ENCODE data around the gene DPP10.

The DPP10 gene

DNA sequence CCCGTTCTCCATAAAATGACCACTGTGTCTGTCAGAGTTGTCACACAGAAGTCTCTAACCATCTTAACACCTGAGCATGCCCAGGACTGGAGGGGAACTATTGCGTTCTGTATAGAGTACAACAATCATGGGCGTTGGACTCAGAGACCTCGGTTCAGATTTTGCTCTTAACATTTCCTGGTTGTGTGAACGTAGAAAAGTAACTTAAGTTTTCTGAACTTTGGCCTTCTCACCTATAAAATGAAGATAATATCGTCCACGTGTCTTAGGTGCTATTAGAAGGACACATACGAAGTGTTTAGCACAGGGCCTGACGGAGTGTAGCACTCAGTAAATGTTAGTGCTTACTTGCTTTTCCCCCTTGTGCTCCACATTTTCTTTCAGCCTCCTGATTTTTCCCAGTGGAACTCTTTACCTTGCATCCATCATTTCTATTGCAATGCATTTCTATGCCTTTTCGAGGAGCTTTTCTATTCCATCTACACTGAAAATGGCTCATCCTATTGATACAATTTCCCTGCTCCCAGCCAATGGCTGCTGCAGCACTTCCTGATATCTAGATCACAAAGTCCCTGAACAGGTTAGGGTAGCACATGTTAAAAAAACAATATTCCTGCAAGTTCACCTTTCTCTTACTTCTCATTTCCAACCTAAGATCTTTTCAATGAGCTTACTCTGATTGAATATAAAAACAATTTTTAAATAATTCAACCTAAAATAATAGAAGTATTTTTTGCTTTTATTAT, 22.7 kb downstream of the DPP10 start:
- H3K4me3 ChIP-seq (ENCODE audit: low read length), result no peak overlapping the region
- TF ChIP-seq, protein P1, sequence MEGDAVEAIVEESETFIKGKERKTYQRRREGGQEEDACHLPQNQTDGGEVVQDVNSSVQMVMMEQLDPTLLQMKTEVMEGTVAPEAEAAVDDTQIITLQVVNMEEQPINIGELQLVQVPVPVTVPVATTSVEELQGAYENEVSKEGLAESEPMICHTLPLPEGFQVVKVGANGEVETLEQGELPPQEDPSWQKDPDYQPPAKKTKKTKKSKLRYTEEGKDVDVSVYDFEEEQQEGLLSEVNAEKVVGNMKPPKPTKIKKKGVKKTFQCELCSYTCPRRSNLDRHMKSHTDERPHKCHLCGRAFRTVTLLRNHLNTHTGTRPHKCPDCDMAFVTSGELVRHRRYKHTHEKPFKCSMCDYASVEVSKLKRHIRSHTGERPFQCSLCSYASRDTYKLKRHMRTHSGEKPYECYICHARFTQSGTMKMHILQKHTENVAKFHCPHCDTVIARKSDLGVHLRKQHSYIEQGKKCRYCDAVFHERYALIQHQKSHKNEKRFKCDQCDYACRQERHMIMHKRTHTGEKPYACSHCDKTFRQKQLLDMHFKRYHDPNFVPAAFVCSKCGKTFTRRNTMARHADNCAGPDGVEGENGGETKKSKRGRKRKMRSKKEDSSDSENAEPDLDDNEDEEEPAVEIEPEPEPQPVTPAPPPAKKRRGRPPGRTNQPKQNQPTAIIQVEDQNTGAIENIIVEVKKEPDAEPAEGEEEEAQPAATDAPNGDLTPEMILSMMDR (conservative IDR thresholded peaks at IDR 0.05; ENCODE audit: low read length), result no peak
- no peak for DNase-seq (ENCODE audit: low read depth)

DNA sequence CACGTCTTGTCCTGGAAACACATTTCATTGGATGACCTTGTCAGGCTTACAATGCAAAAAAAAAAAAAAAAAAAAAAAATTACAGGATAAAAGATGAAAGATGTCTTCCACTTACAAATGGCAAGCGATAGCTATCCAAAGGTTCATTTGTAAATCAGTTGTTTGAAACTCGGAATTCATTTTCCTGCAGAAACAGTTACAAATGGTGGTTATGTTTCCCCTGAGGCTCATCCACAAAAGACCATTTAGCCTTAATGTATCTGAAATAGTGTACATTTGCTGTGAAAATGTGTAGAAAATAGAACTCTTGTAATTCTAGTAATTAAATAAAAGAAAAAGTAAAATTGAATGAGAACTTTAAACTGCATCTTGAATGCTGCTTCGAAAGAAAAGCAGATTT, 25.9 kb downstream of the DPP10 start:
- TF ChIP-seq, protein P1 (conservative IDR thresholded peaks at IDR 0.05; ENCODE audit: low read length), result no peak
- DNase-seq (ENCODE audit: low read depth), result no peak
- no peak overlapping the region for H3K4me3 ChIP-seq (ENCODE audit: low read length)

GRCh38 chr2:114472246-114472645, 29.8 kb downstream of the DPP10 start:
- TF ChIP-seq, protein P1 (conservative IDR thresholded peaks at IDR 0.05; ENCODE audit: low read length), result no peak
- H3K4me3 ChIP-seq (ENCODE audit: low read length), result no peak overlapping the region
- no peak for DNase-seq (ENCODE audit: low read depth)

- TF ChIP-seq, protein P1 (conservative IDR thresholded peaks at IDR 0.05; ENCODE audit: low read length), result no peak
- no peak overlapping the region for H3K4me3 ChIP-seq (ENCODE audit: low read length)
- no peak for DNase-seq (ENCODE audit: low read depth)
Observed at GRCh38 chr2:114472726-114473125, 30.3 kb downstream of the DPP10 start.

GRCh38 chr2:114488841-114489530, 46.5 kb downstream of the DPP10 start:
- no peak overlapping the region for H3K4me3 ChIP-seq (ENCODE audit: low read length)
- TF ChIP-seq, protein P1 (conservative IDR thresholded peaks at IDR 0.05; ENCODE audit: low read length), result no peak
- no peak for DNase-seq (ENCODE audit: low read depth)

DNA sequence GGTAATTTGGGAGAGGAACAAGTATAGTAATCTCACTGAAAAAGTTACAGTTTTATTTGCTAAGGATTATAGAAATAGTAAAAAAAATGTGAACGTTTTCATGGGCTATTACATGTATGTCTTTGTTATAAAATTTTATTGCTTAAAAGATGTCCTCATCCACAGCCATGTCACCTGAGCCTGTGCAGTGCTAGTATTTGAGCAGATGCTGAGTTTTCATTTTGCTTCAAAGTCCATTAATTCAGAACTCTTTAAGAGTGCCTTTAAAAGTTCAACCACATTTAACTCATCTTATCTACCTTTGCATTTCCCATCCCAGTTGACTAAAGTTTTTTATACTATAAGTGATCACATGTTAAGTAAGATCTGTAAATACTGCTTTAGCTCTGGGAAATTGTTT, 52.6 kb downstream of the DPP10 start:
- TF ChIP-seq, protein P1 (conservative IDR thresholded peaks at IDR 0.05; ENCODE audit: low read length), result no peak
- DNase-seq (ENCODE audit: low read depth), result no peak
- H3K4me3 ChIP-seq (ENCODE audit: low read length), result no peak overlapping the region

DNA sequence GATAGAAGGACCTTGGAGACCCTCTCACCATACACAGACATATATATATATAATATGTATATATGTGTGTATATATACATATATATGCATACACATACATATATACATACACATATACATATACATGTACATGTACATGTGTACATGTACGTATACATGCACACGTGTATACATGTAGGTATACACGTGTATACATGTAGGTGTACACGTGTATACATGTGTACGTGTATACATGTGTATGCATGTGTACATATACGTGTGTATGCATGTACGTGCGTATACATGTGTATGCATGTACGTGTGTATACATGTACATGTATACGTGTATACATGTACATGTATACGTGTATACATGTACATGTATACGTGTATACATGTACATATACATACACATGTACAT, 54.5 kb downstream of the DPP10 start:
- no peak overlapping the region for H3K4me3 ChIP-seq (ENCODE audit: low read length)
- DNase-seq (ENCODE audit: low read depth), result no peak
- TF ChIP-seq, protein P1 (conservative IDR thresholded peaks at IDR 0.05; ENCODE audit: low read length), result no peak
